WTC11 (cell line): ENCODE data around the gene CNST. TPM values are rescaled to one million over a fixed set of nuclear protein-coding genes. Genes with fewer than 3 reads are reported as not detected.

Experiments
- ATAC-seq: fragments of 200-7000 bp; cut with Tn5 transposase; 2 replicates; pipeline ENCODE4 v1.10.0; 2021; ENCODE audit warnings: mild to moderate bottlenecking, moderate library complexity
- CTCF ChIA-PET: fragments of 300-600 bp; sonication (Branson Sonifier 250); formaldehyde crosslinking; loops from one replicate; lab custom pipeline; 2021; ENCODE audit warnings: antibody characterized with exemption; lab: Charles Lee
- POLR2A ChIA-PET: fragments of 350-600 bp; sonication (Branson Sonifier 250); formaldehyde crosslinking; loops from one replicate; lab custom pipeline; 2021; ENCODE audit warnings: antibody characterized with exemption; lab: Charles Lee
- DNase-seq: peaks from one replicate; pipeline ENCODE4 v3.0.0; 2021; ENCODE audit warnings: low spot score
- H3K27ac Mint-ChIP-seq: 2 replicates; pipeline ENCODE4 v1.8.0; 2021; ENCODE audit warnings: mixed read lengths
- H3K27me3 Mint-ChIP-seq: 2 replicates; pipeline ENCODE4 v1.8.0; 2021; ENCODE audit warnings: low read depth, mild to moderate bottlenecking, moderate library complexity, mixed read lengths
- H3K36me3 Mint-ChIP-seq: 2 replicates; pipeline ENCODE4 v1.8.0; 2021; ENCODE audit warnings: mixed read lengths
- H3K4me1 Mint-ChIP-seq: 2 replicates; pipeline ENCODE4 v1.8.0; 2022; ENCODE audit warnings: mixed read lengths
- H3K4me3 Mint-ChIP-seq: 2 replicates; pipeline ENCODE4 v1.8.0; 2021; ENCODE audit warnings: mild to moderate bottlenecking, moderate library complexity, mixed read lengths
- H3K9me3 Mint-ChIP-seq: 2 replicates; pipeline ENCODE4 v1.8.0; 2021; ENCODE audit warnings: mixed read lengths
- CDX4 ChIP-seq: fragments of 250-450 bp; sonication (Bioruptor Pico); IDR thresholded peaks from 2 replicates; pipeline ENCODE4 v1.9.0; 2021; ENCODE audit warnings: moderate library complexity, mild to moderate bottlenecking, inconsistent platforms, borderline replicate concordance
- CREB1 ChIP-seq: sonication (generic); formaldehyde crosslinking; IDR thresholded peaks from 2 replicates; pipeline ENCODE4 v1.8.0; 2023; ENCODE audit warnings: mild to moderate bottlenecking, missing genetic modification reagents
- FOXK1 ChIP-seq: sonication (generic); formaldehyde crosslinking; IDR thresholded peaks from 2 replicates; pipeline ENCODE4 v1.8.0; 2022; ENCODE audit warnings: mild to moderate bottlenecking, moderate library complexity, missing genetic modification reagents
- GRHL2 ChIP-seq: fragments of 250-450 bp; sonication (Bioruptor Pico); IDR thresholded peaks from 2 replicates; pipeline ENCODE4 v1.8.0; 2022; ENCODE audit warnings: mild to moderate bottlenecking, moderate library complexity; ENCODE audit not compliant: insufficient replicate concordance, severe bottlenecking
- HMGA2 ChIP-seq: fragments of 250-450 bp; sonication (Bioruptor Pico); IDR thresholded peaks from 2 replicates; pipeline ENCODE4 v1.4.0; 2021; ENCODE audit warnings: mild to moderate bottlenecking, moderate library complexity
- IRF1 ChIP-seq: sonication (generic); formaldehyde crosslinking; IDR thresholded peaks from 2 replicates; pipeline ENCODE4 v1.8.0; 2023; ENCODE audit warnings: missing genetic modification reagents
- IRF2 ChIP-seq: sonication (generic); formaldehyde crosslinking; IDR thresholded peaks from 2 replicates; pipeline ENCODE4 v1.8.0; 2022; ENCODE audit warnings: low read depth, missing genetic modification reagents, borderline replicate concordance
- KAT7 ChIP-seq: sonication (generic); formaldehyde crosslinking; IDR thresholded peaks from 2 replicates; pipeline ENCODE4 v1.8.1; 2023; ENCODE audit warnings: missing genetic modification reagents, mild to moderate bottlenecking, borderline replicate concordance
- MXD4 ChIP-seq: fragments of 250-450 bp; sonication (Bioruptor Pico); IDR thresholded peaks from 2 replicates; pipeline ENCODE4 v1.8.0; 2021; ENCODE audit warnings: mild to moderate bottlenecking, moderate library complexity, borderline replicate concordance
- NFATC4 ChIP-seq: fragments of 250-450 bp; sonication (Bioruptor Pico); IDR thresholded peaks from 2 replicates; pipeline ENCODE4 v1.9.0; 2021; ENCODE audit warnings: mild to moderate bottlenecking
- OVOL2 ChIP-seq: fragments of 250-450 bp; sonication (Bioruptor Pico); IDR thresholded peaks from 2 replicates; pipeline ENCODE4 v1.9.0; 2021; ENCODE audit warnings: mild to moderate bottlenecking, borderline replicate concordance
- RORB ChIP-seq: fragments of 250-450 bp; sonication (Bioruptor Pico); IDR thresholded peaks from 2 replicates; pipeline ENCODE4 v1.9.0; 2021; ENCODE audit warnings: mild to moderate bottlenecking
- TCF7 ChIP-seq: sonication (generic); formaldehyde crosslinking; IDR thresholded peaks from 2 replicates; pipeline ENCODE4 v1.8.0; 2022; ENCODE audit warnings: mild to moderate bottlenecking, low read depth, missing genetic modification reagents, moderate library complexity
- ZNF138 ChIP-seq: sonication (generic); formaldehyde crosslinking; conservative IDR thresholded peaks from 2 replicates; pipeline ENCODE4 v1.8.1; 2022; ENCODE audit warnings: mild to moderate bottlenecking, moderate library complexity, missing genetic modification reagents
- ZNF219 ChIP-seq: sonication (generic); formaldehyde crosslinking; IDR thresholded peaks from 2 replicates; pipeline ENCODE4 v1.8.0; 2023; ENCODE audit warnings: missing genetic modification reagents, mild to moderate bottlenecking, borderline replicate concordance
- ZNF281 ChIP-seq: sonication (generic); formaldehyde crosslinking; IDR thresholded peaks from 2 replicates; pipeline ENCODE4 v1.8.0; 2023; ENCODE audit warnings: mild to moderate bottlenecking, missing genetic modification reagents
- ZNF416 ChIP-seq: fragments of 250-450 bp; sonication (Bioruptor Pico); IDR thresholded peaks from 2 replicates; pipeline ENCODE4 v1.9.0; 2021; ENCODE audit warnings: mild to moderate bottlenecking, inconsistent platforms
- ZNF425 ChIP-seq: fragments of 250-450 bp; sonication (Bioruptor Pico); conservative IDR thresholded peaks from 2 replicates; pipeline ENCODE4 v1.9.0; 2021; ENCODE audit warnings: mild to moderate bottlenecking
- ZNF671 ChIP-seq: fragments of 250-450 bp; sonication (Bioruptor Pico); IDR thresholded peaks from 2 replicates; pipeline ENCODE4 v1.8.0; 2021; ENCODE audit warnings: mild to moderate bottlenecking
- total RNA-seq: library from RNA; stranded (reverse); gene quantifications from 3 replicates; pipeline ENCODE4 v1.2.3, GENCODE V29; 2021
- TF ChIP-seq, protein P1 (sequence below): fragments of 250-450 bp; sonication (Bioruptor Pico); IDR thresholded peaks from 2 replicates; pipeline ENCODE4 v1.9.0; 2021; ENCODE audit warnings: mild to moderate bottlenecking
- TF ChIP-seq, protein P2 (sequence below): fragments of 200-600 bp; IDR thresholded peaks from 2 replicates; pipeline ENCODE4 v1.8.0; 2022; ENCODE audit warnings: antibody characterized with exemption

CNST gene
- total RNA-seq, 1 experiment from 2014 or later = 18.4 TPM

DNA sequence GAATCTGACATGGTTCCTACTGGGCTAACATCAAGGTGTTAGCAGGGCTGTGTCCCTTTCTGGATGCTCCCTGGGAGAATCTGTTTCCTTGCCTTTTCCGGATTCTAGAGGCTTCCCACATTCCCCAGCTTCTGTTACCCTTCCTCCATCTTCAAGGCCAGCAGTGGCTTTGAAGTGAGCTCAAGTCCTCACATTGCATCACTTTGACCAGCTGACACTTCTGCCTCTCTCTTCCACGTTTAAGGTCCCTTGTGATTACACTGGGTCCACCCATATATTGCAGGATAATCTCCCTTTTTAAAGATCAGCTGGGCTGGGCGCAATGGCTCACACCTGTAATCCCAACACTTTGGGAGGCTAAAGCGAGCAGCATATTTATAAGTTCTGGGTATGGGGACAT, 33.1 kb downstream of the CNST start:
- CTCF ChIA-PET = interaction anchor here (1.2 kb wide), 1 partner anchor 50 kb away, joined by 3 read pairs; no protein-coding TSS in a partner anchor
- H3K27ac Mint-ChIP-seq = no peak overlapping the region

GRCh38 chr1:246600579-246600978, 34.3 kb downstream of the CNST start:
- no peak for TF ChIP-seq GRHL2 (CRISPR knock-in tag)
- no peak for TF ChIP-seq HMGA2 (CRISPR knock-in tag)
- no peak for TF ChIP-seq OVOL2 (CRISPR knock-in tag)
- TF ChIP-seq KAT7 (CRISPR knock-in tag) = no peak
- no peak for TF ChIP-seq IRF2 (CRISPR knock-in tag)
- TF ChIP-seq IRF1 (CRISPR knock-in tag) = no peak
- no peak for TF ChIP-seq ZNF281
- no peak for TF ChIP-seq ZNF416
- TF ChIP-seq TCF7 (CRISPR knock-in tag) = no peak
- no peak for TF ChIP-seq RORB (CRISPR knock-in tag)
- no peak for TF ChIP-seq MXD4
- no peak for TF ChIP-seq CDX4 (CRISPR knock-in tag)
- H3K27ac Mint-ChIP-seq = no peak overlapping the region
- ChIA-PET POLR2A (no interaction called here), CTCF (interaction anchor here (0.6 kb wide), 1 partner anchor 152 kb away, joined by 3 read pairs; no protein-coding TSS in a partner anchor)
- no peaks in the 10 kb centered on the region for H3K9me3 Mint-ChIP-seq
- H3K4me3 Mint-ChIP-seq = no peak overlapping the region
- H3K36me3 Mint-ChIP-seq = no peaks in the 10 kb centered on the region
- no peaks in the 10 kb centered on the region for H3K27me3 Mint-ChIP-seq
- no peak for ATAC-seq
- H3K4me1 Mint-ChIP-seq = no peaks in the 10 kb centered on the region
- DNase-seq = no peak

More for the DNA sequence above, 33.1 kb downstream of the CNST start:
- H3K4me3 Mint-ChIP-seq = no peak overlapping the region
- POLR2A ChIA-PET = no interaction called here
- H3K4me1 Mint-ChIP-seq = no peaks in the 10 kb centered on the region
- ATAC-seq (no peak), DNase-seq (no peak)
- no peaks in the 10 kb centered on the region for H3K9me3 Mint-ChIP-seq
- TF ChIP-seq, protein P1, sequence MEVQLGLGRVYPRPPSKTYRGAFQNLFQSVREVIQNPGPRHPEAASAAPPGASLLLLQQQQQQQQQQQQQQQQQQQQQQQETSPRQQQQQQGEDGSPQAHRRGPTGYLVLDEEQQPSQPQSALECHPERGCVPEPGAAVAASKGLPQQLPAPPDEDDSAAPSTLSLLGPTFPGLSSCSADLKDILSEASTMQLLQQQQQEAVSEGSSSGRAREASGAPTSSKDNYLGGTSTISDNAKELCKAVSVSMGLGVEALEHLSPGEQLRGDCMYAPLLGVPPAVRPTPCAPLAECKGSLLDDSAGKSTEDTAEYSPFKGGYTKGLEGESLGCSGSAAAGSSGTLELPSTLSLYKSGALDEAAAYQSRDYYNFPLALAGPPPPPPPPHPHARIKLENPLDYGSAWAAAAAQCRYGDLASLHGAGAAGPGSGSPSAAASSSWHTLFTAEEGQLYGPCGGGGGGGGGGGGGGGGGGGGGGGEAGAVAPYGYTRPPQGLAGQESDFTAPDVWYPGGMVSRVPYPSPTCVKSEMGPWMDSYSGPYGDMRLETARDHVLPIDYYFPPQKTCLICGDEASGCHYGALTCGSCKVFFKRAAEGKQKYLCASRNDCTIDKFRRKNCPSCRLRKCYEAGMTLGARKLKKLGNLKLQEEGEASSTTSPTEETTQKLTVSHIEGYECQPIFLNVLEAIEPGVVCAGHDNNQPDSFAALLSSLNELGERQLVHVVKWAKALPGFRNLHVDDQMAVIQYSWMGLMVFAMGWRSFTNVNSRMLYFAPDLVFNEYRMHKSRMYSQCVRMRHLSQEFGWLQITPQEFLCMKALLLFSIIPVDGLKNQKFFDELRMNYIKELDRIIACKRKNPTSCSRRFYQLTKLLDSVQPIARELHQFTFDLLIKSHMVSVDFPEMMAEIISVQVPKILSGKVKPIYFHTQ (CRISPR knock-in tag) = no peak
- TF ChIP-seq ZNF138 (CRISPR knock-in tag) = no peak
- TF ChIP-seq ZNF219 (CRISPR knock-in tag) = no peak
- no peaks in the 10 kb centered on the region for H3K36me3 Mint-ChIP-seq
- H3K27me3 Mint-ChIP-seq = no peaks in the 10 kb centered on the region

DNA sequence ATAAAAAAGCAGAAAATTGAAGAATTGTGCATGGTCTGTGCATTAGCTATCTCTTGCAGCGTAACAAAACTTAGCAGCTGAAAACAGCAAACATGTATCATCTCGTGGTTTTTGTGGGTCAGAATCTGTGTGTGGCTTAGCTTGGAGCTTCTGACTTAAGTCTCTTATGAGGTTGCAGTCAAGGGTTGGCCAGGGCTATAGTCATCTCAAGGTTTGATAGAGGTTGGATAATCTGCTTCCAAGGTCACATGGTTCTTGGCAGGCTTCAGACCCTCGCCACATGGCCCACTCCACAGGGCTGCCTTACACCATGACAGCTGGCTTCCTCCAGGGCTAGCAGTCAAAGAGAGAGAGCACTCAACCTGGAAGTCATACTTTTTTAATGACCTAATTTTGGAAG, 35.9 kb downstream of the CNST start:
- POLR2A ChIA-PET = no interaction called here
- no peak for ATAC-seq
- TF ChIP-seq ZNF671 (CRISPR knock-in tag) (no peak), ZNF425 (CRISPR knock-in tag) (no peak), NFATC4 (CRISPR knock-in tag) (no peak), FOXK1 (CRISPR knock-in tag) (no peak), CREB1 (CRISPR knock-in tag) (no peak), OVOL2 (CRISPR knock-in tag) (no peak)
- TF ChIP-seq, protein P2, sequence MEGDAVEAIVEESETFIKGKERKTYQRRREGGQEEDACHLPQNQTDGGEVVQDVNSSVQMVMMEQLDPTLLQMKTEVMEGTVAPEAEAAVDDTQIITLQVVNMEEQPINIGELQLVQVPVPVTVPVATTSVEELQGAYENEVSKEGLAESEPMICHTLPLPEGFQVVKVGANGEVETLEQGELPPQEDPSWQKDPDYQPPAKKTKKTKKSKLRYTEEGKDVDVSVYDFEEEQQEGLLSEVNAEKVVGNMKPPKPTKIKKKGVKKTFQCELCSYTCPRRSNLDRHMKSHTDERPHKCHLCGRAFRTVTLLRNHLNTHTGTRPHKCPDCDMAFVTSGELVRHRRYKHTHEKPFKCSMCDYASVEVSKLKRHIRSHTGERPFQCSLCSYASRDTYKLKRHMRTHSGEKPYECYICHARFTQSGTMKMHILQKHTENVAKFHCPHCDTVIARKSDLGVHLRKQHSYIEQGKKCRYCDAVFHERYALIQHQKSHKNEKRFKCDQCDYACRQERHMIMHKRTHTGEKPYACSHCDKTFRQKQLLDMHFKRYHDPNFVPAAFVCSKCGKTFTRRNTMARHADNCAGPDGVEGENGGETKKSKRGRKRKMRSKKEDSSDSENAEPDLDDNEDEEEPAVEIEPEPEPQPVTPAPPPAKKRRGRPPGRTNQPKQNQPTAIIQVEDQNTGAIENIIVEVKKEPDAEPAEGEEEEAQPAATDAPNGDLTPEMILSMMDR = no peak

More for the DNA sequence above, 35.9 kb downstream of the CNST start:
- DNase-seq = no peak
- H3K27me3 Mint-ChIP-seq = no peaks in the 10 kb centered on the region
- no peak overlapping the region for H3K4me3 Mint-ChIP-seq
- H3K36me3 Mint-ChIP-seq = no peaks in the 10 kb centered on the region
- no peaks in the 10 kb centered on the region for H3K4me1 Mint-ChIP-seq
- CTCF ChIA-PET = no interaction called here
- H3K27ac Mint-ChIP-seq = no peak overlapping the region
- H3K9me3 Mint-ChIP-seq = no peaks in the 10 kb centered on the region
